Stimulated activated CD8-positive, alpha-beta memory T cell treated with anti-CD3 and anti-CD28 coated beads, Interleukin-15, amount 100 ng/mL, for 4 hours (primary cell): ENCODE results near the gene CRAMP1.
"Not testable (repeated sequence)": the region's sequence is repeated elsewhere in the genome, so short reads cannot be mapped to it uniquely, and the experiment has no call there.

Source experiments
- DNase-seq, 2 donors: peaks; one replicate each; pipeline ENCODE4 v3.0.0-alpha.2; 2020; ENCODE audit warnings: low read depth in 2 of 2

The CRAMP1 gene

GRCh38 chr16:1687427-1688316, 75.5 kb downstream of the CRAMP1 start:
- DNase-seq, result no peak

GRCh38 chr16:1688807-1689560, 76.8 kb downstream of the CRAMP1 start:
- DNase-seq, result no peak

- no peak for DNase-seq
Observed at GRCh38 chr16:1689853-1690252, 77.7 kb downstream of the CRAMP1 start.

GRCh38 chr16:1690810-1691209, 78.7 kb downstream of the CRAMP1 start:
- DNase-seq, result no peak

- no peak for DNase-seq
Observed at GRCh38 chr16:1691276-1691675, 79.1 kb downstream of the CRAMP1 start.

- DNase-seq, result no peak
Observed at GRCh38 chr16:1691956-1692355, 79.8 kb downstream of the CRAMP1 start.

GRCh38 chr16:1696863-1697262, 84.7 kb downstream of the CRAMP1 start:
- no peak for DNase-seq

GRCh38 chr16:1698680-1699079, 86.5 kb downstream of the CRAMP1 start:
- DNase-seq, result no peak

- no peak for DNase-seq
Observed at GRCh38 chr16:1700246-1700645, 88.1 kb downstream of the CRAMP1 start.

GRCh38 chr16:1701216-1701878, 89.2 kb downstream of the CRAMP1 start:
- no peak for DNase-seq

GRCh38 chr16:1705324-1705687, 93.1 kb downstream of the CRAMP1 start:
- not testable (repeated sequence) for DNase-seq

- DNase-seq, result peak; percentile 73 to 89
Observed at GRCh38 chr16:1705688-1706385, 93.7 kb downstream of the CRAMP1 start, which contains the start of gene MAPK8IP3. MAPK8IP3 (plus strand) TSS chr16:1706195; CDS start chr16:1706340, 145 bp downstream.

- peak; percentile 34 to 40 for DNase-seq
Observed at GRCh38 chr16:1706386-1707192, 94.4 kb downstream of the CRAMP1 start.

- DNase-seq, result no peak
Observed at GRCh38 chr16:1707193-1707790, 95.1 kb downstream of the CRAMP1 start.

GRCh38 chr16:1708083-1708767, 96.1 kb downstream of the CRAMP1 start:
- DNase-seq, result no peak

GRCh38 chr16:1708768-1709180, 96.6 kb downstream of the CRAMP1 start:
- DNase-seq, result peak in 1 of 2 donors; percentile 18

- no peak for DNase-seq
Observed at GRCh38 chr16:1709356-1709755, 97.2 kb downstream of the CRAMP1 start.

- DNase-seq, result no peak
Observed at GRCh38 chr16:1710811-1711507, 98.8 kb downstream of the CRAMP1 start.

- no peak for DNase-seq
Observed at GRCh38 chr16:1712791-1713261, 100.7 kb downstream of the CRAMP1 start.
